Kidney (tissue), 14 donors: Measurements from ENCODE around the gene MAGI3. TPM values are rescaled to one million over a fixed set of nuclear protein-coding genes. Genes with fewer than 3 reads are reported as not detected.

Experiments used
- DNase-seq, 5 donors: peaks; one replicate each; pipeline ENCODE4 v3.0.0-alpha.2; 2013 to 2020
- FAIRE-seq: peaks from 2 replicates; lab custom pipeline; 2012; peaks lifted over from hg19 to GRCh38; lab: Jason Lieb, UNC
- H3K27ac ChIP-seq, 2 donors: one replicate each; pipeline ENCODE4 v1.7.0; 2013; ENCODE audit warnings: low read depth in 2 of 2, low read length in 2 of 2, inconsistent platforms in 1 of 2
- H3K27me3 ChIP-seq: one replicate; pipeline ENCODE4 v1.7.1; 2013; ENCODE audit warnings: low read length, inconsistent platforms; ENCODE audit not compliant: control insufficient read depth, insufficient read depth
- H3K36me3 ChIP-seq, 3 donors: one replicate each; pipeline versions ENCODE4 v1.7.0 to v1.7.1; 2013; ENCODE audit warnings: low read length in 3 of 3, control low read depth in 1 of 3, inconsistent platforms in 1 of 3; ENCODE audit not compliant: insufficient read depth in 3 of 3, control insufficient read depth in 2 of 3
- H3K4me1 ChIP-seq, 3 donors: one replicate each; pipeline versions ENCODE4 v1.7.0 to v1.7.1; 2013; ENCODE audit warnings: low read length in 3 of 3, inconsistent platforms in 1 of 3, low read depth in 1 of 3; ENCODE audit not compliant: control insufficient read depth in 2 of 3, insufficient read depth in 2 of 3
- H3K4me3 ChIP-seq, 3 donors: one replicate each; pipeline versions ENCODE4 v1.7.0 to v1.8.1; 2013; ENCODE audit warnings: low read length in 3 of 3, control low read depth in 1 of 3, inconsistent platforms in 1 of 3
- H3K9ac ChIP-seq, 3 donors: one replicate each; pipeline versions ENCODE4 v1.7.0 to v1.7.1; 2013; ENCODE audit warnings: low read length in 3 of 3, control low read depth in 1 of 3, inconsistent platforms in 1 of 3
- H3K9me3 ChIP-seq, 3 donors: one replicate each; pipeline versions ENCODE4 v1.7.0 to v1.7.1; 2013; ENCODE audit warnings: low read length in 3 of 3, control low read depth in 1 of 3, inconsistent platforms in 1 of 3; ENCODE audit not compliant: control insufficient read depth in 2 of 3, insufficient read depth in 1 of 3
- CTCF ChIP-seq: IDR thresholded peaks from 3 replicates; pipeline ENCODE4 v1.5.1; 2012; ENCODE audit warnings: mild to moderate bottlenecking, moderate library complexity, borderline replicate concordance; ENCODE audit not compliant: insufficient read depth; ENCODE audit errors: extremely low read depth
- intact Hi-C: fragments of 100-400 bp; cut with DNase I; formaldehyde crosslinking; loops from one replicate; pipeline ENCODE4 v1.11.1; 2022
- polyA plus RNA-seq: library from polyadenylated mRNA; stranded (reverse); fragments of 350-450 nt; fragmentation: Illumina TruSeq; extraction: RNeasy Lipid Tissue Mini Kit (QIAGEN cat#74804); gene quantifications from one replicate; pipeline ENCODE4 v1.2.3, GENCODE V29; 2014; ENCODE audit warnings: low read depth, low replicate concordance; ENCODE audit not compliant: insufficient read depth
- total RNA-seq: library from RNA; stranded (reverse); fragmentation: NEBNext Ultra II Directional; extraction: Animal tissue kit (Norgen Biotek cat#: 25700); gene quantifications from one replicate; pipeline ENCODE4 v1.2.1, GENCODE V29; 2021
- donor health status: control.
- donor health status: control.
- donor health status: control.
- donor health status: control.
- donor health status: control.
- donor health status: DM: yes; HTN: yes; CAD: no.
- donor health status: Normal renal cell carcinoma (clear cell type).

The MAGI3 gene
- total and polyA plus RNA-seq, 2 donors from 2014 or later: 5.6 to 25.9 TPM

- FAIRE-seq (no peak), DNase-seq (no peak)
- Histone ChIP-seq H3K27ac (no peak overlapping the region), H3K9me3 (no peaks in the 10 kb centered on the region), H3K9ac (no peak overlapping the region), H3K4me3 (no peak overlapping the region), H3K36me3 (no peaks in the 10 kb centered on the region), H3K27me3 (no peaks in the 10 kb centered on the region), H3K4me1 (no peaks in the 10 kb centered on the region)
- no peak for TF ChIP-seq CTCF
- intact Hi-C loops: no loop called here
Measured at GRCh38 chr1:113373644-113374043, 16.7 kb upstream of the MAGI3 start.

- DNase-seq: peak in 2 of 5 donors; percentile 37 to 39
- H3K9me3 ChIP-seq: no peaks in the 10 kb centered on the region
- intact Hi-C loops: no loop called here
- H3K36me3 ChIP-seq: no peaks in the 10 kb centered on the region
- peak overlapping the region in 2 of 3 donors; percentile 27 to 62 for H3K4me3 ChIP-seq
- no peak overlapping the region for H3K27ac ChIP-seq
- no peaks in the 10 kb centered on the region for H3K27me3 ChIP-seq
- H3K9ac ChIP-seq: peak overlapping the region in 1 of 3 donors; percentile 2
- no peak for FAIRE-seq
- H3K4me1 ChIP-seq: no peaks in the 10 kb centered on the region
- no peak for TF ChIP-seq CTCF
Measured at GRCh38 chr1:113375878-113376277, 14.4 kb upstream of the MAGI3 start.

- Histone ChIP-seq H3K4me3 (no peak overlapping the region), H3K9me3 (no peaks in the 10 kb centered on the region), H3K4me1 (no peaks in the 10 kb centered on the region), H3K9ac (no peak overlapping the region), H3K27ac (no peak overlapping the region), H3K27me3 (no peaks in the 10 kb centered on the region), H3K36me3 (no peaks in the 10 kb centered on the region)
- TF ChIP-seq CTCF: no peak
- intact Hi-C loops: no loop called here
- FAIRE-seq (no peak), DNase-seq (no peak)
Measured at GRCh38 chr1:113380075-113380474, 10.2 kb upstream of the MAGI3 start.
